HG02798 (cell line): ENCODE measurements around the gene SMIM31.

Experiments
- ATAC-seq: cut with Tn5 transposase; IDR thresholded peaks from one replicate; pipeline ENCODE4 v1.9.1; 2021; ENCODE audit warnings: mild to moderate bottlenecking; ENCODE audit not compliant: unreplicated experiment, poor library complexity

Gene SMIM31

DNA sequence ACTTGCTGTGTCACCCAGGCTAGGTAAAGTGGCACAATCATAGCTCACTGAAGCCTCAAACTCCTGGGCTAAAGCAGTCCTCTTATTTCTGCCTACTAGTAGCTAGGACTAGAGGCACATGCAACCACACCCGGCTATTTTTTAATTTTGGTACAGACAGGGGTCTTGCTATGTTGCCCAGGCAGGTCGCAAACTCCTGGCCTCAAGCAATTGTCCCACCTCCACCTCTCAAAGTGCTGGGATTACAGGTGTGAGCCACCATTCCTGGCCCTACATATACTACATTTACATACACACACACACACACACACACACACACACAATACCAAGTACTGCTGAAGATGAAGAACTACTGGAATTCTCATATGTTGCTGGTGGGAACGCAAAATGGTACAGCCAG lies 26.9 kb downstream of the SMIM31 start:
- ATAC-seq, result no peak

GRCh38 chr4:164783976-164784375 lies 30.0 kb downstream of the SMIM31 start:
- no peak for ATAC-seq

DNA sequence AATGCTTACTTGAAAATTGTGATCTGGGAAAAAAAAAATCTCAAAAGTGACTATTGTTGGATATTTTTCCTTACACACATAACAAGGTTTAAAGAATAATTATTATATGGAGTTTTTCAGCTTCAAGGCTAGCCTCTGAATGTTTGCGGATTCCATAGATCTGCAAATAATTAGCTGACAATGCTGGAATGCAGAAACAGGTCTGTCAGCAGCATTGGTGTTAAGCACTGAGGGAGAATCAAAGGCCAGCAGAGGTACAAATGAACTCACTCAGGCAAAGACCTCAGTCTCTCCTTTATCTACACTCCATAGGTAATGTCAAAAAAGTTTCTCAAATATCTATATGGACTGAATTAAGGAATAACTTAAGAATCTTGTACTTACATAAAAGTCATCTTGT lies 35.1 kb downstream of the SMIM31 start:
- ATAC-seq, result no peak

GRCh38 chr4:164790249-164790648 lies 36.3 kb downstream of the SMIM31 start:
- no peak for ATAC-seq

DNA sequence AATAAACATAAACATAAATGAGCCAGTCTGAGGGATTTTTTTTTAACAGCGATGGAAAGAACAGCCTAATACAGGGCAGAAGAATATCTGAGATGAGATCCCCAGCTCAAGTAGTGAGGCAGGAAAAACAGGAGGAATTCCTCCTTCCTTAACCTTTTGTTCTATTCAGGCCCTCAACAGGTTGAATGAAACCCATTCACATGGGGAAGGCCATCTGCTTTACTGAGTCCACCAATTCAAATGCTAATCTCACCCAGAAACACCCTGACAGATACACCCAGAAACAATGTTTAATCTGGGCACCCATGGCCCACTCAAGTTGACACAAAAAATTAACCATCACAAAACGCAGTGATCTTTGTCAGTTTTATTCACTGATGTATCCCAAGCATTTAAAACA lies 45.5 kb downstream of the SMIM31 start:
- no peak for ATAC-seq

- no peak for ATAC-seq
Measured at GRCh38 chr4:164800786-164801185, 46.9 kb downstream of the SMIM31 start.

DNA sequence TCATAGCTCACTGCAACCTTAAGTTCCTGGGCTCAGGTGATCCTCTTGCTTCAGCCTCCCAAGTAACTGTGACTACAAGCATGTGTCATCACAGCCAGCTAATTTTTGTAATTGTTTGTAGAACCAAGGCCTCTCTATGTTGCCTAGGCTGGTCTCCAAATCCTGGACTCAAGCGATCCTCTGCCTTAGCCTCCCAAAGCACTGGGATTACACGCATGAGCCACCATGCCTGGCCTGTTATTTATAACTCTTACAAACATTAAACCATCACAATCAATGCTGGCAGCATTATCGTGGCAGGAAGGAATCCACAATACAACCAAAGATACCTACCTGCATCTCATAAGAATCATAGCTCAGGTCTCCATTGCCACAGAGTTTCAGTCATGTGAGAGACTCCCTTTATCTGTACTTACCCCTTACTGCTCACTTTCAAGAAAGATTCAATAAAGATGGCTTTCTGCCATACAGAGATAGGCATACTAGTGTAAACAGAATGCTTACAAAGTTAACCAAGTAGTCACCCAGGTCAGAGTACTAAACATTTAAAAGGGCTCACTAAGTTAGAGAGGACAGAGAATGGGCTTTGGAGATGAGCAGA lies 48.5 kb downstream of the SMIM31 start:
- no peak for ATAC-seq

- no peak for ATAC-seq
Measured at GRCh38 chr4:164803702-164804101, 49.8 kb downstream of the SMIM31 start.

GRCh38 chr4:164807611-164808010 lies 53.7 kb downstream of the SMIM31 start:
- ATAC-seq, result no peak

GRCh38 chr4:164813554-164813953 lies 59.6 kb downstream of the SMIM31 start:
- no peak for ATAC-seq

- no peak for ATAC-seq
Measured at GRCh38 chr4:164815711-164816110, 61.8 kb downstream of the SMIM31 start.

DNA sequence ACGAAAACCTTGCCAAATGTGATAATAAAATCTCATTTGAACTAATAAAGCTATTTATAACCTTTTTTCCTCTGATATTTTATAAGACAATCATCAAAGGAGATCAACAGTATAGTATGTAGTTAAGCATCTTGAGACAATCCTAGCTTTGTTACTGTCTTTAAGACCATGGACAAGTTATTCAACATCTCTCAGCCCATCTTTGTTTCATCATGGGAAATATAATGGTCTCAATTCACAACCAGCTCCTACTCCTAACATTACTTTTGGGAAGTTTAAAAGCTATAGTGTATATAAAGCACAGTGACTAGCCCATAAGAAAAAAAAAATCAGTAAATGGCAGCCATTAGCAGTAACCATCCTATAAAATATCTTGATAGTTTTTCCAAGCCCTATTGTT lies 65.4 kb downstream of the SMIM31 start:
- no peak for ATAC-seq

DNA sequence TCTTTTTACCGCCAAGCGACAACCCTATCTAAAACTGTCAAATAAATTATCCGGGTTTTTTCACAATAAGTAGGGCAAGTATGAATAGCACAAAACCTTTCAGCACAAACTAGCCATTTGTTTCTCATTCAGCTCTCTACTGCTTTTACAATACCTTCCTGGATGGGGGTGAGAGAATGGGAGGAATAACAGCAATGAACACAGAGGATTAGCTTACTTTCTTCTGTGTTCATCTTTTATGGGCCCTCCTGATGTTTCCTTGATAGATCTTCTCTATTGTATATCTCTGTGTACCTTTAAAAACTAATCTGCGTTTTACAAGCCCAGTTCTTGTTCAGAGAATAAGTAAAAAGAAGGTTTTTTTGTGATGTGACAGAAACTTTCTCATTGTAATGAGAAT lies 67.8 kb downstream of the SMIM31 start:
- ATAC-seq, result no peak

DNA sequence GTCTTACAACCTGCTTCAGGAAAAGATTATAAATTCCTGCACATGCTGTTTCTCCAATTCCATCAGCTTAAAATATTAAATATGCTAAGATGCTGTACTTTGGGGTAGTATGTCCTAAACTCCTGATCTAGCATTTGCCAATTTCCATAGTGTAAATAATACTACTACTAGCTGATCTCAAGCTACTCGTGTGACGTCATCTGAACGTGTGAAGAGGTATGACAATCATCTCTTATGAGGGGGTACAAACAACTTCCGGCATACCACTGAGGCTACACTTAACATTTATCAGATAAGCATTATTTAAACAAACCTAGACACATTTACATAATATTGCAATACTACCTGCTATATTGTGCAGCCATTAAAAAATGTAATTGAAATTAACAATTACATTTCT lies 70.7 kb downstream of the SMIM31 start:
- ATAC-seq, result no peak

- peak; percentile 42 for ATAC-seq
Measured at GRCh38 chr4:164828955-164829354, 75.0 kb downstream of the SMIM31 start.

DNA sequence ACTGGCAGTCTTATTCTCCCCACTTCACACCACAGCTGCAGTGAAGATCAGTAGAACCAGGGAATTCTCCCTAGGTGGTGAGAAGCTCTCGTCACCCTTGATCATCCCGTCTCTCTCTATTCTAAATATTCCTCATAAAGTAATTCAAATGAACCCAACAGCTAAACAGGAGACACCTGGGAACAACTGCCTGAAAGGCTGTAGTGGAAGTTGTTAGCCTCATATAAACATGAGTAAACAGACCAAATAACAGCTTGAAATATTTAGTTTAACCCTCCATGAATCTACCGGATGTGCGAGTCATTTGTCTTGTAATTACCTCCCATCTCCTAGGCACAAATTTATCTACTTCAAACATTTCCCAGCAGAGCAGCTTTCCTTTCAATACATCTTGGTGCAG lies 92.6 kb downstream of the SMIM31 start:
- no peak for ATAC-seq

DNA sequence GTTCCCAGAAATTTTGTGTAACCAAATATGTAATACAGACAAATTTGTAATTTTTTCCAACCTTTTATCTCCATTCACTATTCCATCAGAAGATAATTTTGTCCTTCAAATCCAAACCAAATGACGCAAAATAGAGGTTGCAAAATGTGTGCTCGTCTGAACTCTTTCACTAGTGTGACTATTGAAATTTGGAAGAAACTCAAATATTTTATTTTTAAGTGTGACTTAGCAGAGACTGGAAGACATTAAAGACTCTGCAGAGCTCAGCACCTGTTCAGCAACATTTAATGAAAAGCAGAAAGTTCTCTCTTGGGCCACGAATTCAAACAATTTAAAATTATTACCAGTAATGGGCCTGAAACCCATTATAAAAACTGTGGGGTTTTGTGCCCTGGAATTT lies 93.1 kb downstream of the SMIM31 start:
- ATAC-seq, result no peak

DNA sequence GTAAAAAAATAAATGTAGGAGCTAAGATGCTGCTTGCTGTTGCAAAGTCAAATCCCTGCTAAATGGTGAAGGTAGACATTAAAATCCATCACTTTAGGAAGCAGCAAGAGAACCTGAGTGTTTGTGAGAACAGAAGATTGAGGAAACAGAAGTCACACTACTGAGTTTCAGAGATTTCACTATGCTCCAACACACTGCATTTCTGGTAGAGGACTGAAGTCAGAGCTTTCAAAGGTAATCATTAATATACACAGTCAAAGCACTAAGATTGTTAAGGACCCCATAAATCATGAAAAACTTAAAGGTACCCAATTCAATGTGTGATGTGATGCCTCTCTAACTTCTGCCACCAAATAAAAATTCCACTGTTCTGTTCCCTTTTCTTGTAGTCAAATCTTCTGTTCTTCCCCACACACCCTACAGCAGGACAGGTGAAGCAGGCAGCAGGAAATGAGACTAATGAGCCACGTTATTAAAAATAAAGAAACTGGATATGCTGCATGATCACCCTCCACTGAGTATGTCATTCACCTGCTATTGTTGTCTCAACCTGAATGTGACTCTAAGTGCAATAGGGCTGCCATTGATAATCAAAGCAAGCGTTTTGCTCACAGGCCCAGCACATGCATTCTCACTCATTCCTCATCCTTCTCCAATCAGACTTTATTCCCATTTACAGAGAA lies 94.2 kb downstream of the SMIM31 start:
- ATAC-seq, result peak; percentile 72
